NCI-H510A (cell line): Measurements from ENCODE around the gene HERC2.
A peak's percentile ranks its signal among the peaks of the same experiment; 100 is the strongest.
"Not testable (repeated sequence)": the region's sequence is repeated elsewhere in the genome, so short reads cannot be mapped to it uniquely, and the experiment has no call there.

Experiments used
- DNase-seq: peaks from one replicate; lab custom pipeline; 2025; lab: John Stamatoyannopoulos, UW

The HERC2 gene

GRCh38 chr15:28221696-28222095 is 100.3 kb downstream of the HERC2 start:
- DNase-seq: not testable (repeated sequence)

GRCh38 chr15:28219116-28219515 is 102.9 kb downstream of the HERC2 start:
- DNase-seq: no peak

GRCh38 chr15:28216946-28217546 is 104.9 kb downstream of the HERC2 start:
- not testable (repeated sequence) for DNase-seq

- DNase-seq: not testable (repeated sequence)
Measured at GRCh38 chr15:28215521-28215920, 106.5 kb downstream of the HERC2 start.

GRCh38 chr15:28214006-28214790 is 107.8 kb downstream of the HERC2 start:
- not testable (repeated sequence) for DNase-seq

- not testable (repeated sequence) for DNase-seq
Measured at GRCh38 chr15:28213393-28213792, 108.6 kb downstream of the HERC2 start.

- no peak for DNase-seq
Measured at GRCh38 chr15:28208583-28208982, 113.4 kb downstream of the HERC2 start.

- not testable (repeated sequence) for DNase-seq
Measured at GRCh38 chr15:28205640-28206039, 116.3 kb downstream of the HERC2 start.

- DNase-seq: not testable (repeated sequence)
Measured at GRCh38 chr15:28203055-28203828, 118.7 kb downstream of the HERC2 start.

GRCh38 chr15:28202124-28202523 is 119.9 kb downstream of the HERC2 start:
- DNase-seq: not testable (repeated sequence)

GRCh38 chr15:28198215-28198614 is 123.8 kb downstream of the HERC2 start:
- DNase-seq: not testable (repeated sequence)

- DNase-seq: not testable (repeated sequence)
Measured at GRCh38 chr15:28197694-28198093, 124.3 kb downstream of the HERC2 start.

GRCh38 chr15:28196581-28196980 is 125.4 kb downstream of the HERC2 start:
- not testable (repeated sequence) for DNase-seq

GRCh38 chr15:28192772-28193171 is 129.2 kb downstream of the HERC2 start:
- no peak for DNase-seq

- peak; percentile 21 for DNase-seq
Measured at GRCh38 chr15:28191832-28192231, 130.1 kb downstream of the HERC2 start.

GRCh38 chr15:28190391-28191174 is 131.4 kb downstream of the HERC2 start:
- no peak for DNase-seq

- DNase-seq: no peak
Measured at GRCh38 chr15:28185148-28185895, 136.7 kb downstream of the HERC2 start.

GRCh38 chr15:28184166-28184565 is 137.8 kb downstream of the HERC2 start:
- DNase-seq: no peak

- no peak for DNase-seq
Measured at GRCh38 chr15:28182731-28183130, 139.2 kb downstream of the HERC2 start.

- no peak for DNase-seq
Measured at GRCh38 chr15:28182216-28182615, 139.8 kb downstream of the HERC2 start.

GRCh38 chr15:28181366-28181765 is 140.6 kb downstream of the HERC2 start:
- no peak for DNase-seq
